Stomach (tissue), 4 donors: Measurements from ENCODE around the gene ACLY.

Experiments used
- EP300 ChIP-seq: sonication (generic); formaldehyde crosslinking; IDR thresholded peaks from one replicate; pipeline ENCODE4 v1.6.1; 2017; ENCODE audit warnings: antibody characterized with exemption
- POLR2A ChIP-seq, 4 donors: fragments of 450-650 bp; IDR thresholded peaks; one replicate each; pipeline ENCODE4 v1.6.1; 2016; ENCODE audit warnings: antibody characterized with exemption in 4 of 4, control low read depth in 2 of 4, mild to moderate bottlenecking in 1 of 4, moderate library complexity in 1 of 4
- POLR2AphosphoS5 ChIP-seq, 3 donors: sonication (generic); formaldehyde crosslinking; IDR thresholded peaks; one replicate each; pipeline ENCODE4 v1.6.1; 2016; ENCODE audit warnings: antibody characterized with exemption in 3 of 3
- TF ChIP-seq, protein P1 (sequence below), 7 experiments: fragments of 450-650 bp in 4 of 7; fragments of 200-600 bp in 3 of 7; sonication (generic) in 3 of 7; IDR thresholded peaks; one replicate each; pipeline ENCODE4 v1.5.1; 2016 to 2019; ENCODE audit warnings: antibody characterized with exemption in 7 of 7, control low read depth in 2 of 7, mild to moderate bottlenecking in 1 of 7

GRCh38 chr17:41864498-41864835 is 54.3 kb downstream of the ACLY start:
- TF ChIP-seq, protein P1, sequence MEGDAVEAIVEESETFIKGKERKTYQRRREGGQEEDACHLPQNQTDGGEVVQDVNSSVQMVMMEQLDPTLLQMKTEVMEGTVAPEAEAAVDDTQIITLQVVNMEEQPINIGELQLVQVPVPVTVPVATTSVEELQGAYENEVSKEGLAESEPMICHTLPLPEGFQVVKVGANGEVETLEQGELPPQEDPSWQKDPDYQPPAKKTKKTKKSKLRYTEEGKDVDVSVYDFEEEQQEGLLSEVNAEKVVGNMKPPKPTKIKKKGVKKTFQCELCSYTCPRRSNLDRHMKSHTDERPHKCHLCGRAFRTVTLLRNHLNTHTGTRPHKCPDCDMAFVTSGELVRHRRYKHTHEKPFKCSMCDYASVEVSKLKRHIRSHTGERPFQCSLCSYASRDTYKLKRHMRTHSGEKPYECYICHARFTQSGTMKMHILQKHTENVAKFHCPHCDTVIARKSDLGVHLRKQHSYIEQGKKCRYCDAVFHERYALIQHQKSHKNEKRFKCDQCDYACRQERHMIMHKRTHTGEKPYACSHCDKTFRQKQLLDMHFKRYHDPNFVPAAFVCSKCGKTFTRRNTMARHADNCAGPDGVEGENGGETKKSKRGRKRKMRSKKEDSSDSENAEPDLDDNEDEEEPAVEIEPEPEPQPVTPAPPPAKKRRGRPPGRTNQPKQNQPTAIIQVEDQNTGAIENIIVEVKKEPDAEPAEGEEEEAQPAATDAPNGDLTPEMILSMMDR (IDR thresholded peaks at IDR 0.05): no peak
- TF ChIP-seq POLR2A (IDR thresholded peaks at IDR 0.05) (no peak), POLR2AphosphoS5 (IDR thresholded peaks at IDR 0.05) (no peak), EP300 (no peak)
